HAP-1 (cell line): ENCODE measurements around the gene ZCCHC17.

Source experiments
- DNase-seq, 2 experiments: peaks; one replicate each; pipeline ENCODE4 v3.0.0-alpha.2; 2016 to 2020; ENCODE audit warnings: low spot score in 2 of 2
- H3K27me3 ChIP-seq: fragments of 250-450 bp; sonication (Bioruptor Pico); 2 replicates; pipeline ENCODE4 v1.5.1; 2020; ENCODE audit warnings: low read depth, mild to moderate bottlenecking, moderate library complexity
- H3K36me3 ChIP-seq: fragments of 250-450 bp; sonication (Bioruptor Pico); replicated peaks from 2 replicates; pipeline ENCODE4 v1.5.1; 2020; ENCODE audit warnings: mild to moderate bottlenecking
- H3K4me1 ChIP-seq: fragments of 250-450 bp; sonication (Bioruptor Pico); 2 replicates; pipeline ENCODE4 v1.5.1; 2020; ENCODE audit warnings: mild to moderate bottlenecking
- H3K4me3 ChIP-seq: fragments of 250-450 bp; sonication (Bioruptor Pico); 2 replicates; pipeline ENCODE4 v1.5.1; 2020; ENCODE audit warnings: mild to moderate bottlenecking, moderate library complexity
- H3K9me3 ChIP-seq: fragments of 250-450 bp; sonication (Bioruptor Pico); 2 replicates; pipeline ENCODE4 v1.5.1; 2020; ENCODE audit warnings: mild to moderate bottlenecking, moderate library complexity
- in situ Hi-C: fragments of 300-500 bp; cut with MboI; formaldehyde crosslinking; loops from 3 replicates; pipeline ENCODE4 v1.14.3; 2020; ENCODE audit warnings: low sequenced_read_pairs, inconsistent platforms, mixed read lengths

ZCCHC17 gene

DNA sequence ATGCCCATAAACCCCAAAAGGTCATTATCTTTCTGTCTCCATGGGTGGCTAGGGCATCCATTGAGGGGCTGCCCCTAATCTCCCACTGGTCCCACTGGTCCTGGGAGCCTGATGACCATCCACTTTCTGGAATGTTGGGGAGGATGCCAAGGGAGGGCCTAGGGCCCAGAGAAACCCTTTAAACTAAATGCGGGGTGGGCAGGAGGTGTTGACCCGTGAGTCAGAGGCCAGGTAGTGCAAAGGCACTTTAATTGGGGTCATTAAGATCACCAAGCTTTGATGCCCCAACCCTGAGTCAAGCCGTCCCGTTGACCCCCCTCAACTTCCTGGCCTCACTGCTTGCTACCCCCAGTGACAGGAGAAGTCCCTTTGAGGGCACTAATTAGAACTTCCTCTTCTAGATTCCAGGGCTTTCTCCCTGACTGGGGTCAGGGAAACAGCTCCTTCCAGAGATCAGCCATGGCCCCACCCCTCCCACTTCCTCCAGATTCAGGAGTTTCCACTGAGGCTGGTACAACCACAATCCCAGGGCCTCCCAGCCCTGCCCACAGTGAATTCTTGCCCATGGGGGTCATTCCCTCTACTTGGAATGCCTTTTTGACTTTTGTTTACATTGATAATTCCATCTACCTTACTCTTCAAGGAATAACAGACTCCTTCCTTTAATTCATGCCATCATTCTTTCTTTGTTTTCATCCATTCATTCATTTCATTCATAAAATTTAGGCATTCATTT is 100.7 kb downstream of the ZCCHC17 start:
- DNase-seq, result no peak
- Histone ChIP-seq H3K9me3 (no peaks in the 10 kb centered on the region), H3K4me3 (no peak overlapping the region), H3K27me3 (no peaks in the 10 kb centered on the region), H3K36me3 (no peaks in the 10 kb centered on the region), H3K4me1 (no peaks in the 10 kb centered on the region; the same call in 1 of the 2 replicates)
- in situ Hi-C loops, result loop anchor here (10.0 kb wide), 1 partner anchor 147 kb away; no protein-coding TSS in a partner anchor

GRCh38 chr1:31398246-31398645 is 101.4 kb downstream of the ZCCHC17 start:
- H3K27me3 ChIP-seq, result no peaks in the 10 kb centered on the region
- in situ Hi-C loops, result loop anchor here (10.0 kb wide), 1 partner anchor 147 kb away; no protein-coding TSS in a partner anchor
- DNase-seq, result no peak
- no peaks in the 10 kb centered on the region for H3K36me3 ChIP-seq
- no peaks in the 10 kb centered on the region; the same call in 1 of the 2 replicates for H3K4me1 ChIP-seq
- no peak overlapping the region for H3K4me3 ChIP-seq
- H3K9me3 ChIP-seq, result no peaks in the 10 kb centered on the region

- in situ Hi-C loops, result loop anchor here (10.0 kb wide), 1 partner anchor 145 kb away; no protein-coding TSS in a partner anchor
These were observed 103.1 kb downstream of the ZCCHC17 start for GRCh38 chr1:31399976-31400375.

GRCh38 chr1:31400393-31400792 is 103.6 kb downstream of the ZCCHC17 start:
- Histone ChIP-seq H3K4me3 (no peak overlapping the region), H3K27me3 (no peaks in the 10 kb centered on the region), H3K9me3 (no peaks in the 10 kb centered on the region), H3K36me3 (no peaks in the 10 kb centered on the region), H3K4me1 (no peaks in the 10 kb centered on the region)
- DNase-seq, result no peak
- in situ Hi-C loops, result no loop called here

More at GRCh38 chr1:31399976-31400375, 103.1 kb downstream of the ZCCHC17 start:
- Histone ChIP-seq H3K27me3 (no peaks in the 10 kb centered on the region), H3K36me3 (no peaks in the 10 kb centered on the region), H3K4me3 (no peak overlapping the region), H3K9me3 (no peaks in the 10 kb centered on the region), H3K4me1 (no peaks in the 10 kb centered on the region)
- DNase-seq, result no peak

DNA sequence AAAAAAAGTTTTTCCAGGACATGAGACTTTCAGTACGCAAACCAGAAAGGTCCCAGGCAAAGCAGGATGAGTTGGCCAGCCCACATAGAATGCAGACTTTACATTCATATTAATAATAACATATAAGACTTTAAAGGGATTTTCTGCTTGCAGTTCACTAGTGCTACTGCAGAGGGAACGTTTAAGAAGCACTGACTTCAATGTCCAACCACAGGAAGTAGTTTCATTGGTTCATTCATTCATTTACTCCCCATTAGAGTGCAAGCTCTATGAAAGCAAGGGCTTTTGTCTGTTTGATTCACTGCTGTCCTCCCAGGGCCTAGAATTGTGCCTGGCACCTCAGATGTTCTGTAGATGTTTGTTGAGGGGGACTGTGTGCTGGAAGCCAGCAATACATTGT is 104.4 kb downstream of the ZCCHC17 start:
- H3K9me3 ChIP-seq, result no peaks in the 10 kb centered on the region
- H3K4me1 ChIP-seq, result no peaks in the 10 kb centered on the region
- no peaks in the 10 kb centered on the region for H3K36me3 ChIP-seq
- no peak overlapping the region for H3K4me3 ChIP-seq
- no peaks in the 10 kb centered on the region for H3K27me3 ChIP-seq
- in situ Hi-C loops, result no loop called here
- DNase-seq, result no peak

GRCh38 chr1:31405578-31406245 is 108.9 kb downstream of the ZCCHC17 start:
- DNase-seq, result no peak
- Histone ChIP-seq H3K4me1 (no peaks in the 10 kb centered on the region), H3K36me3 (no peaks in the 10 kb centered on the region), H3K27me3 (no peaks in the 10 kb centered on the region), H3K9me3 (no peaks in the 10 kb centered on the region), H3K4me3 (no peak overlapping the region)
- in situ Hi-C loops, result no loop called here

GRCh38 chr1:31407029-31407626 is 110.3 kb downstream of the ZCCHC17 start:
- H3K9me3 ChIP-seq, result no peaks in the 10 kb centered on the region
- no peak overlapping the region for H3K4me3 ChIP-seq
- no peak for DNase-seq
- in situ Hi-C loops, result no loop called here
- H3K27me3 ChIP-seq, result no peaks in the 10 kb centered on the region
- no peaks in the 10 kb centered on the region for H3K36me3 ChIP-seq
- H3K4me1 ChIP-seq, result no peaks in the 10 kb centered on the region

- Histone ChIP-seq H3K4me3 (no peak overlapping the region), H3K36me3 (no peaks in the 10 kb centered on the region), H3K27me3 (no peaks in the 10 kb centered on the region), H3K9me3 (no peaks in the 10 kb centered on the region), H3K4me1 (no peaks in the 10 kb centered on the region)
- no peak for DNase-seq
- in situ Hi-C loops, result no loop called here
These were observed 112.0 kb downstream of the ZCCHC17 start for GRCh38 chr1:31408788-31409318.

DNA sequence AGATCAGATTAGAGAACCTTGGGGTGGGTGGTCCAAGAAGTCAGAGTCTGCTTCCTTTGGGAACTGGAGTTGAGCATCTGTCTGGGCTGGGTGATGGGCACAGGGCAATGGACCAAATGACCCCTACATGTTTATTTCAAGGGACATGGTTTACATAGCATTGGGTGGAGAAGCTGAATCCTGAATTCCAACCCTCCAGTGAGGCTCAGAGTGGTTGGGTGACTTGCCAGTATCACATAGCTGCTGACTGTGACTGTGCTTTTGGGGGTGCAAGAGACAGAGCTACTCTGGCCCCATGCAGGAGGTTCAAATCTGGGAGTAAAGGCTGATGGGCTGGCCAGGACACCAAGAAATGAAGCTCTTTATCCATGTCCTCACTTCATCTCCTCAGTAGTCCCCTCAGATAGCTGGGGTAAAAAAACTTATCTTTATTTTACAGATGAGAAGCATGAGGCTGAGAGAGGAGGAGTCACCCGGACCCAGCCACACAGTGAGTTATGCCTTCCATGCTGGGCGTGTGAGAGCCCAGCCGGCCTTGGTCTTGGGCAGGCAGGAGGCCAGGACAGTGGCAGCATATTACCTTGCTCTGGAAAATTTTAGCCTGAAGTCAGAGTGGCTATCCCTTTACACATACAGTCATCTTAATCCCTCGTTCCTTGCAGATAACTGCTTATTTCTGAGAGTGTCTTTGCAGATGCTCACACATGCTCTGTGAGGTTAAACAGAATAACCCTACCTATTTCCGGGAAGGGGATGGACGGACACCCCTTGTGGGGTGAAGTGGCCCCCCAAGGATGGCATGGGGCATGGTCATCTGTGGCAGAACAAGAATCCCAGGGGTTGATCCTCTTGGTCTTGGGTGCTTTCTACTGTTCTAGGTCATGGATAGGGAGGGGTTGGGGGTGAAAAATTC is 113.4 kb downstream of the ZCCHC17 start:
- Histone ChIP-seq H3K27me3 (no peaks in the 10 kb centered on the region), H3K4me1 (no peaks in the 10 kb centered on the region; the same call in 1 of the 2 replicates), H3K4me3 (no peak overlapping the region), H3K36me3 (no peaks in the 10 kb centered on the region), H3K9me3 (no peaks in the 10 kb centered on the region)
- no peak for DNase-seq
- in situ Hi-C loops, result no loop called here

DNA sequence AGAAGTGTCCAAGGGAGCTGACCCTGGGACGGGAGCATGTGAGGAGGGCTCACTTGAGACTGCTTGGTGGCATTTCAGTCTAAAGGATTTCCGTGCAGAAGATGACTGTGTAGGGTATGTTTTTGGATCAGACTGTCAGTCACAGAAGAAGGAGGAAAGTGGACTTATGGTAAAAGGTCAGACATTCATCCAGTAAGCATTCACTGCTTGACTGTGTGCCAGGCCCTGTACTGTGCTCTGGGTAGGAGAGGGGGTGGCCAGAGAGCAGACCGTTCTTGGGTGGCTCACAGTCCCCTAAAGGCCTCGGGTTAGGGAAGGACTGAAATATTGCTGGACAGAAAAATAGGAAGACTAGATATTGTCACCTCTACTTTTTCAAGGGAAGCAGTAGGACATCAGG is 114.0 kb downstream of the ZCCHC17 start:
- no peak for DNase-seq
- H3K36me3 ChIP-seq, result no peaks in the 10 kb centered on the region
- no peak overlapping the region for H3K4me3 ChIP-seq
- H3K4me1 ChIP-seq, result no peaks in the 10 kb centered on the region; the same call in 1 of the 2 replicates
- in situ Hi-C loops, result no loop called here
- no peaks in the 10 kb centered on the region for H3K27me3 ChIP-seq
- no peaks in the 10 kb centered on the region for H3K9me3 ChIP-seq

DNA sequence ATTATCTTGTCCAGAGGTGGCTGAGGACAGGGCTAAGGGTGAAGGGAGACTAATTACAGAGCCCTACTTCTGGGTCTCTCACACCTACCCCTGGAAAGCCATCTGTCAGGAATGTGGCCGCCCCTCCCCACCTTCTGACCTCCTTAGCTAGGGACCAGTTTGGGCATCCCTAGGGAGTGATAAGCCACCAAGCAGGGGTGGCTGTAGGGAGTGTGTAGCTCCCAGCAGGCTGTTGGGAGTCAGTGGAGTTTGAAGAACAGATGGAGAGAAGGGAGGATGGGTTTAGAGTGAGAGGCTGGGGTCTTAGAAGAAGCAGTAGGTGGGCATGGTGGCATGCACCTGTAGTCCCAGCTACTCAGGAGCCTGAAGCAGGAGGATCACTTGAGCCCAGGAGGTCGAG is 115.4 kb downstream of the ZCCHC17 start:
- Histone ChIP-seq H3K9me3 (no peaks in the 10 kb centered on the region), H3K27me3 (no peaks in the 10 kb centered on the region), H3K36me3 (no peaks in the 10 kb centered on the region), H3K4me1 (no peaks in the 10 kb centered on the region; the same call in 1 of the 2 replicates), H3K4me3 (no peak overlapping the region)
- in situ Hi-C loops, result no loop called here
- no peak for DNase-seq

DNA sequence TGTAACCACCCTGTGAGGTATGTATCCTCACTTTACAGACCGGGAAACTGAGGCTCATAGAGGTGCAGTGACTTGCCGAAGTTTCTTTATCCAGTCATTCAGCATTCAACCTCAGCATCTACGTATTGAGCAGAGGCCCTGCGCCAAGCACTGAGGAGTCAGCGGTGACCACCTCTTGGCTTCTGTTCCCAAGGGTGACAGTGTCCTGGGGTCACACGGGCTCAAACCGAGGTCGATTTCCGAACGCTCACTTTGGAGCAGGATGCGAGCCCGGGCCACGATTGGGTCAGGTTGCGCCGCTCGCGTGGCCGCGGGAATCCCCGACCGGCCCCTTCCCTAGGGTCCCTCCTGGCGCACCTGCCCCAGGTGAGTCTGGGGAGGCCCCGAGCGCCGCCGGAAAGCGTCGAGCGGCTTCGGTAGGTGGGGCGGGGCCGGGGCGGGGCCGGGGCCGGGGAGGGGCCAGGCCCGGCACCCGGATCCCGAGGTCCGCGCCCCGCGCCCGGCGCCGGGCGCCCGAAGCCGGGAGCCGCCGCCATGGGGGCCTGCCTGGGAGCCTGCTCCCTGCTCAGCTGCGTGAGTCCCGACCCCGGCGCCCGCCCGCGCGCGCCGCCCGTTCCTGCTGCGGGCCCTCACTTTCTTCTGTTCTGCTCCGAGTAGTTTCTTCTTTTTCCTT is 116.0 kb downstream of the ZCCHC17 start, which contains the start of gene SERINC2:
SERINC2 (plus strand) TSS at position 482 of the 673 bp plus-strand sequence; CDS start at position 535, 53 bp downstream.
- Histone ChIP-seq H3K9me3 (no peaks in the 10 kb centered on the region), H3K36me3 (no peaks in the 10 kb centered on the region), H3K27me3 (no peaks in the 10 kb centered on the region), H3K4me1 (no peaks in the 10 kb centered on the region; the same call in 1 of the 2 replicates), H3K4me3 (peak within 1 kb of the TSS; percentile 66)
- in situ Hi-C loops, result no loop called here
- DNase-seq, result peak in 1 of 2 experiments; percentile 48
